Middle frontal gyrus (tissue), 1 donor: Measurements from ENCODE around the gene UTP3.
"Not testable (repeated sequence)": the region's sequence is repeated elsewhere in the genome, so short reads cannot be mapped to it uniquely, and the experiment has no call there.

Experiments used
- DNase-seq: peaks from one replicate; pipeline ENCODE4 v3.0.0-alpha.2; 2015; ENCODE audit warnings: low spot score; ENCODE audit errors: extremely low spot score

Gene UTP3

GRCh38 chr4:70715097-70715496 is 26.8 kb downstream of the UTP3 start:
- DNase-seq: no peak

DNA sequence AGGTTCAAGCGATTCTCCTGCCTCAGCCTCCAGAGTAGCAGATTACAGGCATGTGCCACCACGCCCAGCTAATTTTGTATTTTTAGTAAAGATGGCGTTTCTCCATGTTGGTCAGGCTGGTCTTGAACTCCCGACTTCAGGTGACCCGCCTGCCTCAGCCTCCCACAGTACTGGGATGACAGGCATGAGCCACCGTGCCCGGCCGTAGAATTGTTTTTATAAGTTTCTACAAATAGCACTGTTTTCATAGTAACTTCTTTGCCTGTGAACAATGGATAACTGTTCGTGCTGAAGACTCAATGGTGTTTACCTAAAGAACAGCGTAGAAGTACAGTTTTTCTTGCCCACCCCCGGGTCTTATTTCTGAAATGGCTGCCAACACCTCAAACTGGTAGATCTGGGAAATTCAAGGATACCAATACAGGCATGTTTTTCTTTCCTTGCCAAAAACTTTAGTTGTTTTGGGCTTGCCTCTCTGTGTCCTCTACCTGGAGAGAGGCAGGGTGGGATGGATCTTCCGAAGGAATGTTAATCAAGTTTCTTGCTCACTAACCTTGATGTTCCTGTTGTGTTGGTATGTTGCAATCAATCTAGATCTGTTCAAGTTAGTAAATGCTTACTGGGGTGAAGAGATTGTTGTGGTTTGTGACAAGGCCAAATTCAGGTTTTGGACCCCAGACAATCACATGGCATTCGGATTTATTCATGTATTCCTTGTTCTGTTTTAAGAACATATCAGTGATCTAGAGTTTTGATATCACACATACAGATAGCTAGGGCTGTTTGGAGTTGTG is 30.7 kb downstream of the UTP3 start:
- no peak for DNase-seq

DNA sequence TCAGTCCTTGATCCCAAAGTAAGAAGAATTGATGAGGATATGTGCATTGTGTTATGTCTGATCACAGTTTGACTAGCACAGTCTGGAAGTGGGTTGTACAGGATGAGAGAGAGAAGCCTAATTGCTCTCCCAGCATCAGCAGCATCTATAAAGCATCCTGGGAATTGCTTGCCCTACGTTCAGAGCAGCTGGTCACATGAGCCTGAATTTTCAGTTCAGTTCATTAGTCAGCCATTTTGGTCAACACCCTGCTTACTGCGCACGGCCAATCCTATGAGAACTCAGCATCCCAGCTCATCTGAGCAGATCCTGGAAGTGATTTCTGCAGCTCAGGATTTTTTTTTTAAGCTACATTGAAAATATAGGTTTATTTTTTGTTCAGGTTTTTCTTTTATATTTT is 33.4 kb downstream of the UTP3 start, which contains the start of gene RUFY3:
Gene RUFY3, plus strand, starts transcription at position 218 of the 400 bp plus-strand sequence. CDS start 610 bp downstream, outside the sequence.
- DNase-seq: peak; percentile 87

DNA sequence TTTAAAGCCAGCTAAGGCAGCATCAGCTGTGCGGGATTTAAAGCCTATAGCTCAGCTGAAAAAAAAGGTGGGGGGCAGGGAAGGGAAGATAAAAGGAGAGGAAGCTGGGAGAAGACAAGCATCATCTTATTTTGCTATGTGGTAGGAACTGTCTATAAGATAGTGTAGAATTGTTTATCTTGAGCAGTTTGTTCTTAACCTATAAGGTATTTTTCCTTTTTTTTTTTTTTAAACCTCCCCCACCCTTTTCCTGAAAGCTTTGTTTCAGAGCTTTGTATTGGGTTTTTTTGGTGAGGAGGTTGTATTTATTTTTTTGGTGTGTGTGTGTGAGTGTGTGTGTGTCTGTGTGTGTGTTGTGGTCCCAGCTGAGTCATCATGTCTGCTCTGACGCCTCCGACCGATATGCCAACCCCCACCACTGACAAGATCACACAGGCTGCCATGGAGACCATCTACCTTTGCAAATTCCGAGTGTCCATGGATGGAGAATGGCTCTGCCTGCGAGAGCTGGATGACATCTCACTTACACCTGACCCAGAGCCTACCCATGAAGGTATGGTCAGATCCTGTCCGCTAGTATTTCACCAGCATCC is 34.0 kb downstream of the UTP3 start:
- no peak for DNase-seq

DNA sequence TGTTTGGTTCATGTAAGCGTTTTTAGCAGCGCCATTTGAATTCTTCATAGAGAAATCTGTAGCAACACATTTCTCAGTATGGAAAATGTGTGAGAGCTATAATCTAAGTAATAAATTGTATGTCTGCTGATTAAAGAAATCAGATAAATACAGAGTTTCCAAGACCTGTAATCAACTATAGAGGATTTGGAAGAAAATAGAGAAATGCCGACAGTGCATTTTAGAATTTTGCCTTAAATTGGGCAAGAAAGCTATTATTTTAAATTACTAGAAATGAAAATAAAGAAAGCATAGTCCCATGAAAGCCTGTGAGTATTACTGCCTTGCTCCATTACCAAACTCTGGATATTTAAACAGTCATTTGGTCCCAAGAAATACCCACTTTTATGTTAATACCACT is 36.1 kb downstream of the UTP3 start:
- DNase-seq: no peak

DNA sequence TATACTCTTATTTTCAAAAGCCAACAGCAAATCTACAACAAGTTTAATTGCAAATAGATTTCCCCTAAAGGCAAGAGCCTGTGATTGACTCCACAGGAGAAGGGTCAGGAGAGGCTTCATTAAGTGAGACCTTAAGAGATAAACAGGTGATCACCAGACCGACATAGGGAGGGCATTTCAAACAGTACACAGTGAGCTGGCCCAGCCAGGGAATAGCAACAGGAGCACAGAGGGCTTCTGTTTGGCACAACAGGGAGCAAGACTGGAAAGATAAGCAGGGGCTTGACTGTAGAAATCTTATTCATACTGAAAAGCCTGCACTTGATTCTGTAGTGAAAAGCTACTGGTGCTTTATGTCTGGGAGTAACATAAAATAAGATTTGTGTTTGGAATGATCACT is 37.3 kb downstream of the UTP3 start:
- no peak for DNase-seq

DNA sequence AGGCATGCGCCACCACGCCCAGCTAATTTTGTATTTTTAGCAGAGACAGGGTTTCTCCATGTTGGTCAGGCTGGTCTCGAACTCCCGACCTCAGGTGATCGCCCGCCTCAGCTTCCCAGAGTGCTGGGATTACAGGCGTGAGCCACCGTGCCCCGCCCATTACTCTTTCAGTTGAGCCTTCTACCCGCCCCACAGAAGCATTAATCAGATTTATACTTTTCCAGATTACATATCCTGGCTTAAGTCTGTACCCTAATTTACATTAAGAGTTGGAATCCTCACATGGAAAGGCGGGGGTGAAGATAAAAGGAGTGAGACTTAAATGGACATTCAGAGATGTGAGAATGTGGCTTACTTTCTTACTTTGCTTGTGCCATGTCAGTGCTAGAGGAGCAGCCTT is 38.2 kb downstream of the UTP3 start:
- not testable (repeated sequence) for DNase-seq

DNA sequence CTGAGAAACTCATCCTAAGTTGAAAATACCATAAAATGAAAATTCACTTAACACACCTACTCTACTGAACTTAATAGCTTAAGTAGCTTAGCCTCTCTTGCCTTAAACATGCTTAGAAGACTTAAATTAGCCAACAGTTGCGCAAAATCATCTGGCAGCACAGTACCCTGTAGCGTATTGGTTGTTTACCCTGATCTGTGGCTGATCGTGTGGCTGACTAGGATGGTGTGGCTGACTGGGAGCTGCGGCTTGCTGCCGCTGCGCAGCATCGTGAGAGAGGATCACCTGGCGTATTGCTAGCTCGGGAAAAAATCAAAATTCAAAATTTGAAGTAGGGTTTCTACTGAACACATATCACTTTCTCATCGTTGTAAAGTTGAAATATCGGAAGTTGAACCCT is 39.8 kb downstream of the UTP3 start:
- no peak for DNase-seq

GRCh38 chr4:70732878-70733277 is 44.5 kb downstream of the UTP3 start:
- DNase-seq: not testable (repeated sequence)

DNA sequence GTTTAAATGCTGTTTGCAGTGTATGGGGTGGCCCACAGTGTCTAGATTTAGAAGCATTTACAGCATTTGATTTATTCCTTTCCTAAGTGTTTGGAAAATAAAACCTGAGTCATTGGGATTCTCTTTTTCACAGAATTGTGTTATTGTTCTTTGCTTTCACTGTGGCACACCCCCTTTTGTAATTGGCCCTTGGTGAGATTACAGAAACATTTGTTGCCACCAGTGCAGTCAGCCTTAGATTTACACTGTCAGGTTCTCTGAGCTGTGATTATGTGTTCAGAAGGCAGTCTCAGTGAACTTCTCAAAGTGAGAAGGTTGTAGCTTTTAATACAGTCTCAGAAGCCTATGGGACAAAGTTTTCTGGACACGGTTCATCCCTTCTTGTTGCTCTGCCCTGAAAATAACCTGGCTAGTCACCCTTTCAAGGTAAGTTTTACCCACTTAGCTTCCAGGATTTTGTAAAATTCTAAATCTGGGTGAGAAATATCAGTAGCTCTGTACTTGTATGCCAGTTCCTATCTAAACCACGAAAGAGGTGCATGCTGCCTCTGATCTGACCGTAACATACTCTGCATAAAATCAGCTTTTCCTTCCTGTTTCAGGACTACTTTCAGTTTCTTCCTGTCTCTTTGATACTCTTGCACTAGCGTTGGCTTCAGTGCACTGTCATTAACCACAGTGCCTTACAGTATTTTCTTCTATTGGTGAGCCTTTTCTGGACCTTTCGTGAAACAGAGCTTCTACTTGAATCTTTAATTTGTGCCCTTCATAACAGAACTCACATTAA is 46.0 kb downstream of the UTP3 start:
- no peak for DNase-seq

GRCh38 chr4:70734971-70735370 is 46.6 kb downstream of the UTP3 start:
- DNase-seq: no peak

- DNase-seq: not testable (repeated sequence)
These were observed 47.6 kb downstream of the UTP3 start for GRCh38 chr4:70735915-70736314.

DNA sequence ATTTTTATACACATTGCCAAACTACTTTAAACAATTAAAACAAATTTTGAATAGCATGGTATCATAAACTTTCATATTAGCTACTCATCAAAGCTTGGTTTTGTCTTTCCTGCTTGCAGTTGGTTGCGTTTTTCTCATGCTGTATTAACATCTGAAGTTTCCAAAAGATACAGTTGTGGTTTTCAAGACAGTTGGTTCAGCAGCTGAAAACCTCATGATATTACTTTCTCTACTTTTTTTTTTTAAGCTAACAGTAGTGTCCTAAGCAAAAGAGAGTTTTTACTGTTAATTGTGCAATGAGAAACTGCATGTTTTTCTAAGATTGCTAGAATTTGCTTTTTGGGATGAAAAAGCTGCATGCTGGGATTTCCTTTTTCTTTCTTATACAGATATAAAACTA is 48.7 kb downstream of the UTP3 start:
- DNase-seq: no peak

- no peak for DNase-seq
These were observed 49.1 kb downstream of the UTP3 start for GRCh38 chr4:70737409-70737808.

DNA sequence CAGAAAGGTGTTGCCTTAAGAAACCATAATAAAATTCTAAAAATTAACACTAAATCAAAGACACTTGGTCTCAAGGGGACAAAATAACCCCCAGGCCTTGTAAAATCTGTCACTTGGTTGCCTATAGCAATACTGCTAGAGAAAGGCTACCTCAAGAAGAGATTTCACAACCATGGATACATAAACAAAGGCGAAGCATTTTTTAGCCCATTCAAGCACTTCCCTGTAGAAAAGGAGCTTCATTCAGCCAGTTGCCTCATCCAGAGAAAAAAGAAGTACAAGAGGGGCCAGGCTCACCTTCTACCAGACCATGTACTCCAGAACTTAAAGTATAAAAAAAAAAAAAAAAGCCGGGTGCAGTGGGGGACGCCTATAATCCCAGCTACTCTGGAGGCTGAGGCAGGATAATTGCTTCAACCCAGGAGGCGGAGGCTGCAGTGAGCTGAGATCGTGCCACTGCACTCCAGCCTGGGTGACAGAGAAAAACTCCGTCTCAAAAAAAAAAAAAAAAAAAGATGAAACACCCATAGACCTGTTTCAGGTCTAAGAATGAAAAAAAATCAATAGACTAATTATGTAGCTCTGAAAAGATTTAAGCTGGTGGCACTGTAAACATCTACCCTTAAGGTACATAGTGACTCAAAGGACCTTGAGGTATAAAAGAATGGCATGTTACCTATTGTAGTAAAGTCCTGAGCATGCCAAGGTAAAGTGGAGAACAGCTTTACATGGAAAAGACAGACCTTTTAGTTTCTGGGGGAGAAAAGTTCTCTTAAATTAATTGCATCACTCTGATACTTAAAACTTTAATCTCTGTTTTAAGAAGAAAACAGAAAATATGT is 51.4 kb downstream of the UTP3 start:
- no peak for DNase-seq
